Measurements from ENCODE around the gene SVBP. TPM values are rescaled to one million over a fixed set of nuclear protein-coding genes. Genes with fewer than 3 reads are reported as not detected.

Gene SVBP
- total RNA-seq, 2 experiments from 2014 or later = 18.9 to 23.1 TPM

DNA sequence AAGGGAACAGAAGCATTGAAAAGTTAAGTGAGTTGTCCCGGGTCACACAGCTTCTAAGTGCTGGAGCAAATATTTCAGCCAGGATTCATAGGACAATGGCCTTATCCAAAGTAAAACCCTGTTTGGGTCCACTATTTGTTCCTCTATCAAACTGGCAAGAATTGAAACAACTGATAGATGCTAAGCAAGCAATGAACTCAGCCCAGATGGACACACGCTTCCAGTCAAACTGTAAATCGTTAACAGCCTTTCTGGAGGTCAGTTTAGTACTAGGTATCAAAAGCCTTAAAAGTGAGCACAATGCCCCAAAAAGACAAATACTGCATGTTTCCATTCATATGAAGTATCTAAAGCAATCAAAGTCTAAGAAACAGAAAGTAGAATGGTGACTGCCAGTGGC lies 779 bp upstream of the SVBP start:
- Histone ChIP-seq H4K20me1 (ENCODE audit: insufficient read depth, low read length) (no peaks in the 10 kb centered on the region), H3K4me2 (ENCODE audit: low read length) (peak overlapping the region; percentile 66), H3K27ac (ENCODE audit: low read depth, low read length, poor library complexity, severe bottlenecking) (no peak overlapping the region), H3K9me2 (ENCODE audit: insufficient read depth, low read length) (no peaks in the 10 kb centered on the region), H3K36me3 (ENCODE audit: insufficient read depth, low read length) (no peaks in the 10 kb centered on the region), H3K79me2 (ENCODE audit: insufficient read depth, low read depth, low read length) (no peaks in the 10 kb centered on the region; the same call in 1 of the 2 replicates), H2AFZ (ENCODE audit: low read length) (peak overlapping the region; percentile 72; the same call in 1 of the 2 replicates), H3K4me3 (ENCODE audit: low read depth, low read length, poor library complexity, severe bottlenecking) (peak overlapping the region; percentile 84), H3K4me1 (ENCODE audit: insufficient read depth, low read length, poor library complexity, severe bottlenecking) (peaks cover 25% of the 10 kb centered on the region), H3K9me3 (ENCODE audit: low read length) (no peaks in the 10 kb centered on the region)
- intact Hi-C loops (cut with micrococcal nuclease; ENCODE audit: unreplicated experiment) = loop anchor here (2.0 kb wide), 1 partner anchor 29 kb away; the partner anchor contains the start of gene ZNF691
- POLR2A ChIA-PET = interaction anchor here (0.6 to 2.6 kb wide), 10 partner anchors 11 to 256 kb away, joined by 3 to 18 read pairs (median 3); partner anchors contain the start of genes C1orf50, P3H1 and ZNF691
- CTCF ChIA-PET (ENCODE audit: unreplicated experiment) = no interaction called here
- TF ChIP-seq, protein P1, sequence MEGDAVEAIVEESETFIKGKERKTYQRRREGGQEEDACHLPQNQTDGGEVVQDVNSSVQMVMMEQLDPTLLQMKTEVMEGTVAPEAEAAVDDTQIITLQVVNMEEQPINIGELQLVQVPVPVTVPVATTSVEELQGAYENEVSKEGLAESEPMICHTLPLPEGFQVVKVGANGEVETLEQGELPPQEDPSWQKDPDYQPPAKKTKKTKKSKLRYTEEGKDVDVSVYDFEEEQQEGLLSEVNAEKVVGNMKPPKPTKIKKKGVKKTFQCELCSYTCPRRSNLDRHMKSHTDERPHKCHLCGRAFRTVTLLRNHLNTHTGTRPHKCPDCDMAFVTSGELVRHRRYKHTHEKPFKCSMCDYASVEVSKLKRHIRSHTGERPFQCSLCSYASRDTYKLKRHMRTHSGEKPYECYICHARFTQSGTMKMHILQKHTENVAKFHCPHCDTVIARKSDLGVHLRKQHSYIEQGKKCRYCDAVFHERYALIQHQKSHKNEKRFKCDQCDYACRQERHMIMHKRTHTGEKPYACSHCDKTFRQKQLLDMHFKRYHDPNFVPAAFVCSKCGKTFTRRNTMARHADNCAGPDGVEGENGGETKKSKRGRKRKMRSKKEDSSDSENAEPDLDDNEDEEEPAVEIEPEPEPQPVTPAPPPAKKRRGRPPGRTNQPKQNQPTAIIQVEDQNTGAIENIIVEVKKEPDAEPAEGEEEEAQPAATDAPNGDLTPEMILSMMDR (conservative IDR thresholded peaks at IDR 0.05; ENCODE audit: low read length) = no peak
- no peak for TF ChIP-seq EZH2phosphoT487 (IDR thresholded peaks at IDR 0.05; ENCODE audit: borderline replicate concordance, low read depth, low read length)
- no TSS peak for BruUV-seq (replicated peaks)
- DNase-seq (ENCODE audit: low spot score) = no peak

DNA sequence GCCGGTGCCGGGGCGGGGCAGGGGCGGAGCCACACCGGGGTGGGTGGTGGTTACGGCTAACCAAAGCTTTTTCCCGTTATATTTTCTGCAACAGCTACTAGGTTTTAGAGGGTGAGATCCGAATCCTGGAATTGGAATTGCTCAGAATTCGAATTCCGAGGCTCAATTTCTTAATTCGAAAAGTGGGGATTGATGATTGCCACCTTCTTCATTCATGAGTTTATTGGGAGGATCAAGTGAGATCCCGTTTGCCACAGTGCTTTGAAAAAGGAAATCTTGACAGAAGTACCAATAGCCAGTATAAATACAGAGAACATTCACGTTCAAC lies 207 bp upstream of the SVBP start:
- ChIA-PET POLR2A (interaction anchor here (0.5 to 2.6 kb wide), 11 partner anchors 10 to 256 kb away, joined by 3 to 18 read pairs (median 3); partner anchors contain the start of genes C1orf50, P3H1 and ZNF691), CTCF (ENCODE audit: unreplicated experiment) (interaction anchor here (1.2 kb wide), 1 partner anchor 29 kb away, joined by 3 read pairs; the partner anchor contains the start of gene ZNF691)
- intact Hi-C loops (cut with micrococcal nuclease; ENCODE audit: unreplicated experiment) = loop anchor here (2.0 kb wide), 1 partner anchor 29 kb away; the partner anchor contains the start of gene ZNF691
- Histone ChIP-seq H3K4me2 (ENCODE audit: low read length) (peak overlapping the region; percentile 66), H2AFZ (ENCODE audit: low read length) (peak overlapping the region; percentile 72; the same call in 1 of the 2 replicates), H3K27ac (ENCODE audit: low read depth, low read length, poor library complexity, severe bottlenecking) (no peak overlapping the region), H3K79me2 (ENCODE audit: insufficient read depth, low read depth, low read length) (no peaks in the 10 kb centered on the region; the same call in 1 of the 2 replicates), H3K9me3 (ENCODE audit: low read length) (no peaks in the 10 kb centered on the region), H3K9me2 (ENCODE audit: insufficient read depth, low read length) (no peaks in the 10 kb centered on the region), H3K36me3 (ENCODE audit: insufficient read depth, low read length) (no peaks in the 10 kb centered on the region), H3K4me3 (ENCODE audit: low read depth, low read length, poor library complexity, severe bottlenecking) (peak overlapping the region; percentile 84), H4K20me1 (ENCODE audit: insufficient read depth, low read length) (no peaks in the 10 kb centered on the region), H3K4me1 (ENCODE audit: insufficient read depth, low read length, poor library complexity, severe bottlenecking) (peaks cover 21% of the 10 kb centered on the region)
- DNase-seq (ENCODE audit: low spot score) = no peak
- no TSS peak for BruUV-seq (replicated peaks)
- TF ChIP-seq, protein P1 (conservative IDR thresholded peaks at IDR 0.05; ENCODE audit: low read length) = no peak
- no peak for TF ChIP-seq EZH2phosphoT487 (IDR thresholded peaks at IDR 0.05; ENCODE audit: borderline replicate concordance, low read depth, low read length)
